GM19463 (cell line): ENCODE data around the gene KLHL18.
"Not testable (repeated sequence)": the region's sequence is repeated elsewhere in the genome, so short reads cannot be mapped to it uniquely, and the experiment has no call there.

Source experiments
- ATAC-seq: cut with Tn5 transposase; IDR thresholded peaks from one replicate; pipeline ENCODE4 v1.9.1; 2021; ENCODE audit warnings: mild to moderate bottlenecking, moderate library complexity; ENCODE audit not compliant: unreplicated experiment

KLHL18 gene

GRCh38 chr3:47356201-47356600, 73.5 kb downstream of the KLHL18 start:
- ATAC-seq = no peak

- no peak for ATAC-seq
Observed at GRCh38 chr3:47359323-47359722, 76.6 kb downstream of the KLHL18 start.

GRCh38 chr3:47360110-47360517, 77.4 kb downstream of the KLHL18 start:
- not testable (repeated sequence) for ATAC-seq

- no peak for ATAC-seq
Observed at GRCh38 chr3:47362701-47363100, 80.0 kb downstream of the KLHL18 start.

- ATAC-seq = no peak
Observed at GRCh38 chr3:47365213-47366153, 82.7 kb downstream of the KLHL18 start.

GRCh38 chr3:47366833-47367232, 84.1 kb downstream of the KLHL18 start:
- no peak for ATAC-seq

- no peak for ATAC-seq
Observed at GRCh38 chr3:47367631-47368030, 84.9 kb downstream of the KLHL18 start.

- not testable (repeated sequence) for ATAC-seq
Observed at GRCh38 chr3:47370020-47370419, 87.3 kb downstream of the KLHL18 start.

GRCh38 chr3:47370887-47371697, 88.3 kb downstream of the KLHL18 start:
- no peak for ATAC-seq

GRCh38 chr3:47374587-47374986, 91.8 kb downstream of the KLHL18 start:
- ATAC-seq = no peak

- no peak for ATAC-seq
Observed at GRCh38 chr3:47376393-47376792, 93.6 kb downstream of the KLHL18 start.

- no peak for ATAC-seq
Observed at GRCh38 chr3:47377186-47377585, 94.4 kb downstream of the KLHL18 start.

- ATAC-seq = no peak
Observed at GRCh38 chr3:47378869-47379268, 96.1 kb downstream of the KLHL18 start.

GRCh38 chr3:47379411-47379899, 96.7 kb downstream of the KLHL18 start:
- ATAC-seq = no peak

- ATAC-seq = no peak
Observed at GRCh38 chr3:47380026-47380600, 97.4 kb downstream of the KLHL18 start.

GRCh38 chr3:47380601-47381316, 98.0 kb downstream of the KLHL18 start, which contains the start of gene PTPN23:
PTPN23 (plus strand) TSS chr3:47381021; CDS start chr3:47381097, 76 bp downstream.
- peak; percentile 73 for ATAC-seq

GRCh38 chr3:47381317-47382157, 98.8 kb downstream of the KLHL18 start:
- ATAC-seq = peak; percentile 64

- no peak for ATAC-seq
Observed at GRCh38 chr3:47384425-47384824, 101.7 kb downstream of the KLHL18 start.

- ATAC-seq = no peak
Observed at GRCh38 chr3:47385007-47385406, 102.3 kb downstream of the KLHL18 start.

- ATAC-seq = no peak
Observed at GRCh38 chr3:47385796-47386195, 103.1 kb downstream of the KLHL18 start.
